Fibroblast of gingiva (primary cell): ENCODE results near the gene SLC6A6.

ENCODE experiments used
- DNase-seq: peaks from one replicate; pipeline ENCODE4 v3.0.0-alpha.2; 2011; ENCODE audit warnings: low read depth

Gene SLC6A6

GRCh38 chr3:14372587-14372986, 29.8 kb upstream of the SLC6A6 start:
- no peak for DNase-seq

- DNase-seq: no peak
Measured at GRCh38 chr3:14373753-14374376, 28.5 kb upstream of the SLC6A6 start.

- no peak for DNase-seq
Measured at GRCh38 chr3:14374444-14374883, 27.9 kb upstream of the SLC6A6 start.

- DNase-seq: no peak
Measured at GRCh38 chr3:14375192-14375591, 27.2 kb upstream of the SLC6A6 start.

- DNase-seq: no peak
Measured at GRCh38 chr3:14376348-14377043, 25.9 kb upstream of the SLC6A6 start.

- no peak for DNase-seq
Measured at GRCh38 chr3:14377044-14377837, 25.2 kb upstream of the SLC6A6 start.

- DNase-seq: no peak
Measured at GRCh38 chr3:14377838-14378169, 24.6 kb upstream of the SLC6A6 start.

GRCh38 chr3:14378415-14378814, 24.0 kb upstream of the SLC6A6 start:
- DNase-seq: no peak

GRCh38 chr3:14379843-14380242, 22.6 kb upstream of the SLC6A6 start:
- DNase-seq: no peak

GRCh38 chr3:14386254-14386653, 16.2 kb upstream of the SLC6A6 start:
- DNase-seq: no peak

- DNase-seq: no peak
Measured at GRCh38 chr3:14388201-14388600, 14.2 kb upstream of the SLC6A6 start.

- DNase-seq: no peak
Measured at GRCh38 chr3:14389166-14389606, 13.2 kb upstream of the SLC6A6 start.

GRCh38 chr3:14389716-14390115, 12.7 kb upstream of the SLC6A6 start:
- no peak for DNase-seq

- peak; percentile 94 for DNase-seq
Measured at GRCh38 chr3:14391033-14391432, 11.4 kb upstream of the SLC6A6 start.

- DNase-seq: no peak
Measured at GRCh38 chr3:14392231-14392630, 10.2 kb upstream of the SLC6A6 start.

- no peak for DNase-seq
Measured at GRCh38 chr3:14392803-14393319, 9.5 kb upstream of the SLC6A6 start.

GRCh38 chr3:14393440-14394106, 8.8 kb upstream of the SLC6A6 start:
- peak; percentile 73 for DNase-seq

GRCh38 chr3:14396031-14396692, 6.2 kb upstream of the SLC6A6 start:
- no peak for DNase-seq

- DNase-seq: no peak
Measured at GRCh38 chr3:14397046-14397445, 5.4 kb upstream of the SLC6A6 start.

- no peak for DNase-seq
Measured at GRCh38 chr3:14397531-14397930, 4.9 kb upstream of the SLC6A6 start.

- DNase-seq: no peak
Measured at GRCh38 chr3:14397940-14398796, 4.2 kb upstream of the SLC6A6 start.
